GM21825 (cell line): ENCODE data around the gene ATF2.
"Not testable (repeated sequence)": the region's sequence is repeated elsewhere in the genome, so short reads cannot be mapped to it uniquely, and the experiment has no call there.

Experiments used
- ATAC-seq: cut with Tn5 transposase; IDR thresholded peaks from one replicate; pipeline ENCODE4 v1.9.1; 2021; ENCODE audit warnings: mild to moderate bottlenecking, moderate library complexity; ENCODE audit not compliant: unreplicated experiment

Gene ATF2

DNA sequence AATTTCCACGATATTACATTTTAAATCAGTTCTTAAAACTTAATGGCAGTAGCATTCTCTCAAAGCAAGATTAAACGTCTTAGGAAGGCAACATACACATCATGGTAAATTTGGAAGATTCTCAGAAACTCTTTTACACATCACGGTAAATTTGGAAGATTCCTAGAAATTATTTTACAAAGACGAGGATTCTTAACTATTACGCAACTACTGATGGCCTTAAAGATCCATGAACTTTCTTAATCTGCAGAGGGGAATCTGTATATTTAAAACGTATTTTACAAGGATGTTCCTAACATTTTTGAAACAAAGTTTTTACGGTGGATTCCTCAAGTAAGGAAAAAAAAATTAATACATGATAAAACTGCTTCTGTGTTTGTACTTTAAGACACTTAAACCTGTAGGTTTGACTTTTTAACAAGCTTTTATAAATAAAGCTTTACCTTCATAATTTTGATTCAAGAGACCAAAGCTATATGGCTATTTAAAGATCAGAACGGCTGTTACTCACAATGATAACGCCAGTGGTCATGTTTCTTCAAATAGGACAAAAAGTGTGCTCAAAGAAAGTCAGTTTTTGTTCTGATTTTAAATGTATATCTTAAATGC lies 1.7 kb downstream of the ATF2 start:
- ATAC-seq: no peak

DNA sequence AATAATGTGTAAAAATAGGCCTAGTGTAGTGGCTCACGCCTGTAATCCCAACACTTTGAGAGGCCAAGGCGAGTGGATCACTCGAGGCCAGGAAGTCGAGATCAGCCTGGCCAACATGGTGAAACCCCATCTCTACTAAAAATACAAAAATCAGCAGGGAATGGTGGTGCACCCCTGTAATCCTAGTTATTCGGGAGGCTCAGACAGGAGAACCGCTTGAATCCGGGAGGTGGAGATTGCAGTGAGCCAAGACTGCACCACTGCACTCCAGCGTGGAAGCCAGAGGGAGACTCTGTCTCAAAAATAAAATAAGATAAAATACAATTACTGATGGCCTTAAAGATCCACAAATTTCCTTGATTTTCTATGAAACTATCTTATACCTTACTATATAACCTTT lies 3.8 kb downstream of the ATF2 start:
- ATAC-seq: no peak

DNA sequence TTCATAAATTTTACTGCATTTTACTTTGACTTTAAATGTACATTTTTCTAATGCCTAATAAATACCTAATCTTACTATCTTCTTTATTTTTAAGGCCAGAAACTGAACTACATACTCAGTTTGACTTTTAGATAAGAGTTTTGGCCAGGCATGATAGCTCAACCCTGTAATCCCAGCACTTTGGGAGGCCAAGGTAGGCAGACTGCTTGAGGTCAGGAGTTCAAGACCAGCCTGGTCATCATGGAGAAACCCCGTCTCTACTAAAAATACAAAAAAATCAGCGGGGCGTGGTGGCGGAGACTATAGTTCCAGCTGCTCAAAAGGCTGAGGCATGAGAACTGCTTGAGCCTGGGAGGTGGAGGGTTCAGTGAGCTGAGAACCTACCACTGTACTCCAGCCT lies 9.1 kb downstream of the ATF2 start:
- no peak for ATAC-seq

DNA sequence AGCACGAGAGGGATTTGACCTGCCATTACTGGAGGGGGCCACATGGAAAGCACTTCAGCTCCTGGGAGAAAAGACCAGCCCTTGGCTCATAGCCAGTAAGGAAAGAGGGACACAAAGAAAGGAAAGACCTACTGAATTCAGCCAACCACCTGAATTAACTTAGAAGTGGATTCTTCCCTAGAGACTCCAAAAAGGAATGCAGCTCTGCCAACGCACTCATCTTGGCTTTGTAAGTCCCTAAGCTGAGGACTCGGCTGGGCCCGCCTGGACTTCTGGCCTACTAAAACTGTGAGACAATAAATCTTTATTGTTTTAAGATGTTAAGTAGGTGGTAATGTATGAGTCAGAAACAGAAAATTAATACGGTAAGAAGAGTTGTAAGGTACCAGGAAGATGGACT lies 11.5 kb downstream of the ATF2 start:
- ATAC-seq: no peak

DNA sequence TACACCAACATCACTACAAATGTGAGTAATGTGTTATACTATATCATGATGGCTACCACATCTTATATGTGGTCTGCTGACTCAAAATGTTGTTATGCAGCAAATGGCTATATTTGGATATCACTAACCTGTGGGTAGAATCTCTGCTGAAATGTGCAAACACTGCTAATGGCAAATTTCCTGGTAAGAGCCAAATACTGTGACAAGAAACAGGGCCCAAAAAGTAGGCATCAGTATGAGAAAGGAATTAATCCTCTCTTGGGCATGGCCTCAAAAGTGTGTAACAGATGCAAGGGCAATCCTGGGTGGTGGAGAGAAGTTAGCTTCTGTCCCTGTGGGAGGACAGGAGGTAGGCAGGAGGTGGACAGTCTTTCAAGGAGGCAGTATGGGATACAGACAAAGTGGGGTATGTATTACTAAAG lies 13.3 kb downstream of the ATF2 start:
- no peak for ATAC-seq

DNA sequence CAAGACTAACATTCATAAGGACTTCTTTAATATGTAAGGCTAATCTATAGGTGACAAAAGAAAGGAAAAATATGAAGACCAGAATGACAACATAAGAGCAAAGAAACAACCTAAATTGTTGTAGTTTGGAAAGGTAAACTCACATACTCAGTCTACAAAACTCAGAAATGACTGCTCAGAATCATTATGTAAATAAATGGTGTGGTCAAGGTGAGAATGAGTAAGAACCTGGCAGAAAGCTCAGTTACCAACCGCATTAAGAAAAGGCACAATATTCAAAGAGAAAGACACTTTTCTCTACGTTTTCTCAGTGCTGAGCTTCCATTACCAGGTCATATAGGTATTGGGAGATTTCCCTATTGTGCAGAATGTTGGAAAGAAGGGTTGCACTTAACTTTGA lies 15.8 kb downstream of the ATF2 start:
- ATAC-seq: peak; percentile 81

DNA sequence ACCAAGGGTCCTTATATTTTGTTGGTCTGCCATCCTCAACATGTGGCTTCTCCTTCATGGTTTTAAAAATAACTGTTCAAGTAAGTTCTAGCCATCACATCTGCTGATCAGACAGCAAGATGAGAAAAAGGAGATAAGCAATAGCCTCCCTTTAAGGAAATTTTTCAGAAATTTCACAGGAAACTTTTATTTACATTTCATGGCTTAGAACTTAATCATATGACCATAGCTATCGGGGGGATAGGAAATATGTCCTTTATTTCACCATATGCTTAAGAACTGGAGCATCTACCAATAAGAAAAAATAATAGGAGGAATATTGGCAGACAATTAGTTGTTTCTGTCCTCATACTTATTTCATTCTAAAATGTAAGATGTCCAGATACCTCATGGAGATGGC lies 16.2 kb downstream of the ATF2 start:
- ATAC-seq: no peak

DNA sequence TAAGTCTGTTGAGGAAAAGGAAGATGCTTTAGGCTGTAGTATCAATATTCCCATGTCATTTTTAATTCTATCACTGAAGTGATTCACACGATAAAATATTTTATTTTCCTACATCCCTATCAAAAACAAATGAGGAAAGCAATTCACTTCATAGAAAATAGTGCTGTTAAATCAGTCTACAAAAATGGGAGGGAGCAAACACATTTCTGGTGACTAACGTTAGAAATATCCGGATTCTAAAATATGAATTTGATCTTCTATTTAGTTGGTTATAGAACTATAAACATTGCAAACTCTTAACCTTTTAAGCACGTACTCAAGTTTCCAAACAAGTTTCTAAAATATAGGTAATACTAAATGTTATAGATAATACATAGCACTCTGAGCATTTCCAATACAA lies 20.8 kb downstream of the ATF2 start:
- no peak for ATAC-seq

DNA sequence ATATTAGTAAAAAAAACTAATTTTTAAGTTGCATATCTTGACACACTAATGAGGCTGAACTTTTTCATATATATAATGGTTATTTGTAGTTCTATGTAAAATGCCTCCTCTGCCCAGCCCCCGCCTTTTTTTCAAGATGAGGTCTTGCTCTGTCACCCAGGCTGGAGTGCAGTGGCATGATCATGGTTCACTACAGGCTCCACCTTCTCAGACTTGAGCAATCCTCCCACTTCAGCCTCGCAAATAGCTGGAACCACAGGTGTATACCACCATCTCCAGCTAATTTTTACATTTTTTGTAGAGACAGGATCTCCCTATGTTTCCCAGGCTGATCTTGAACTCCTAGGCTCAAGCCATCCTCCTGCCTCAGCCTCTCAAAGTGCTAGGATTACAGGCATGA lies 24.3 kb downstream of the ATF2 start:
- no peak for ATAC-seq

DNA sequence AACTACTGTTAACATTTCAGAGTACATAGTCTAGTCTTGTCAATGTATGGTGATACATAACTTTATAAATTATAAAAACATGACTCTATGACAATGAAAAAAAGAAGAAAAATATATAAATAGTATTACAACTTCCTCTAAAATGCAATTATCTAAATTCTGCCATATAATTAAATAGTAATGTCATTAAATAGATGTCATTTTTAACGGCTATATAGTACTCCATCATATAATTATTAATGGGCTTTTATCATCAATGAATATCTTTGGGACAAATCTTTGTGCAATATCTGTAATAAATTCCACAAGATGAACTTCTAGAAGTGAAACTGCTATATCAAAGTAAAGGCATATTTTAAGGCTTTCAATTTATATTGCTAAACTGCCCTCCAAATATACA lies 24.8 kb downstream of the ATF2 start:
- no peak for ATAC-seq

DNA sequence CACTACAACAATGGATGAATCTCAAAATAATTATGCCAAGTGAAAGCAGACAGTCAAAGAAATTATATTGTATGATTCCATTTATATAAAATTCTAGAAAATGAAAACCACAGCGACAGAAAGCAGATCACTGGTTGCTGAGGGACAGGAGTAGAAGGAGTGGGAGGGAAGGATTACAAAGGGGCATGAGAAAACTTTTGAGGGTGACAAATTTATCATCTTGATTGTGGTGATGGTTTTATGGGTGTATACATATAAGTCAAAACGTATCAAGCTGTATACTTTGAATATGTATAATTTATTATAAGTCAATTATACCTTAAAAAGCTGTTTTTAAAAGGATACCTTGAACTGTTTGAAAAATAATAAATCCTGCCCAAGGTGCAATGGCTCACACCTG lies 27.7 kb downstream of the ATF2 start:
- ATAC-seq: no peak

DNA sequence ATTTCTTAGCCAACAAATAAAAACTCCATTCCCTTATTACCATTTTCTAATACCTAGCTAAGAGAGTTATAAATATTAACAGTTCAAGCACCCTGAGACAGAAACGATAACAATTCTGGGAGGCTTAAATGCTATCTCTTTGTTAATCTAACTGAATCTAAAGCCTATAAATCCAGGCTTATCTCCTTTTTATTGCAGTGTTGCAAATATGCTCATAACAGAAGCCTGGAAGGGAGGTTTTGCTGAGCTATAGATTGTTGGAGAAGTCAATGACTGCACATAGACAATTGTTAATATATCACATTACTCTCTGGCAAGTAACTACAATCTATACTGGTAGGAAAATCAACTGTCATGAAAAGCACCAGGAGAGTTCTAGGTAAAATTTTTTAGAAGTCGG lies 30.2 kb downstream of the ATF2 start:
- ATAC-seq: no peak

DNA sequence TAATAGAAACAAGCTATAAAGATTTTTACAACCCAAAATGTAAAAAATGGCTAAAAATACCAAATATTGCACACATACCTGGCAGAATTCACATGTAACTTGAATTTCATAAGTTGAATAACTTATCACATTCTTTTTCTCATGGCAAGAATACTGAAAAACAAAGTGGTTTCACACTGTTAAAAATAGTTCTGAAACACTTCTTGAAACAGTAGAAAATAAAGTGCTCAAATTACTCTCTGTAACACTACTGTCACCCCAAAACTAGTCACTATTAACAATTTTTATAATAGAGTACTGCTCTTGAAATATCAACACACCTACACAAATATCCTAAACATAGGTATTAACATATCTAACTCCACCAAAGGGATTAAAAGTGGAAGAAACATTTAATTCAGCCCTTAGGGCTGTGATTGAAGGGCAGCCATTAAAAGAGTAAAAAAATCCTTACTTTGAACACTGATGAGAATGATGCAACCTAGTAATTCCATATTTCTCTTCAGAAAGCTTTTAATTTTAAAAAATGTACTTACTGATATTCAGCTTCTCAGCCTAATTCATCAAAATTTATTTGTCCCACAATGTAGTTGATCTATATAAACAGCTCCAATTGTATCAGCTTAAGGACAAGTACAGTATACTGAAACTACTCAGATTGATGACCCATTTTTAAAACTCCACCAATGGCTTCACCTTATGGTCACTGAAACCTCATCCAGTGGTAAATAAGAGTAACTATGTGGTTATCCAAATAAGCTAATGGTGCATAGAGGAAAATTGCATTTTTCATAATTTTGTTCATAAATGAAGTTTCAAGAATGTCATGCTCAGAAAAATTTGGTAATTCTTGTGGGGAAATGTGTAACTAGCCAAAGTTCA lies 31.4 kb downstream of the ATF2 start:
- peak; percentile 60 for ATAC-seq

DNA sequence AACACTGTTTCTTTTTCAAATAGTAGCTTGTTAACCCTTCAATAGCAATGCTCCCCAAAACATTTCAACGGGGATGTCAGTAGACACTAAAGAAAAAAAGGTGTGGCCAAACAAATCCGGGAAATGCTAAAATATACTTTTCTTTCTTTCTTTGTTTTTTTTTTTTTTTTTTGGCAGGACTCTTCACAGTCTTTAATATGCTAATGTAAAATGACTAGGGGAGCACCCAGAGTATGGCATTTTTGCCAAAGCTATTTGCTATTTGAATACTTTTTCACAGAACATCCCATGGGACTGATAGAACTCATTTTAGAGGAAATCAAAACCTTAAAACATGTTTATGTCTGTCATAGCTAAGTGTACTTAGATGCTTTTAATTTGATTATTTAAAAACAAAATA lies 32.1 kb downstream of the ATF2 start:
- ATAC-seq: no peak

DNA sequence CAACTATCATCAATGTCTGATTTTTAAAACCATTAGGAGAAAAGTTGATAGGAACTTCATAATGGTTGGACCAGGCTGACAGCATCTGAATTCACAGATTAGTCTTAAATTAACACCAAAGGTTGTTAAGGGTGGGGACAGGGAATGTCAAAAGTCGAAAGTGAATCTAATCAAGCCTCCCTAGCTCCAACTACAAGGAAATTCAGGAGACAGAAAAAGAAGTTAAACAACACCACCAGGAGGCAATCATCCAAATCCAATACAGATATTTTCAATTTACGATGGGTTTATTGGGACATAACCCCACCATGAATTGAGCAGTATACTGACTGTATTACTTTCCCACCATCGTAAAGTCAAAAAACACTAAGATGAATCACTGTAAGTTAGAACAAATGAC lies 32.8 kb downstream of the ATF2 start:
- no peak for ATAC-seq

DNA sequence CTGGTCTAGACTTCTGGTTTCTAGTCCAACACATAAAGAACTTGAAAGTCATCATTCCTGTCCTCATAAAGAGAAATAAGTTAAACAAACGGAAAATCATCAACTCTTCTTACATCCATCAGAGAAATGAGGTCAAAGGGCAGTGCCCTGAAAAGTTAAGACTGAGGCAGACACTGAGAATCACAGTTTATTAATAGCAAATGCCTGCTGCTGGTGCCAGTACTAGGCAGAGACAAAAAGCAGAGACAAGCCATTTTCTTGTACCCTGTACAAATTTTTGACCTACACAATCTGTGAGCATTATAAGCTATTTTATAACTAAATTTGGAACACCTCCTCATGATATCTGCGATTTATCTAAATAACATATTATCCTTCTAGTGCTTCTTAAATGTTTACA lies 36.8 kb downstream of the ATF2 start:
- ATAC-seq: no peak

DNA sequence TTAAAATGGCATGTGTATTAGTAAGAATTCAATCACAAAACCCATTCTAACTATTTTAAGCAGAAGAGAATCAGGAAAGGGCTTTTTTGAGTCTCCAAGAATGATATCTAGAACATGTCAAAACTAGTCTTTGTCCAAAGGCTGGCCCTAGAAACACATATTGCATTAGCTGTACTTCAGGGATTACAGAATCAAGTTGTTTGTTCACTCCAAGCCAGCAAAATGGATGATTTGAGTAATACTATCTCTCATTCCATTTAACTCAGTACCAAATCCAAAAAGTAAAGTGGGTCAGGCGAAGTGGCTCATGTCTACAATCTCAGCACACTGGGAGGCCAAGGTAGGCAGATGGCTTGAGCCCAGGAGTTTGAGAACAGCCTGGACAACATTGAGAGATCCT lies 41.3 kb downstream of the ATF2 start:
- no peak for ATAC-seq

DNA sequence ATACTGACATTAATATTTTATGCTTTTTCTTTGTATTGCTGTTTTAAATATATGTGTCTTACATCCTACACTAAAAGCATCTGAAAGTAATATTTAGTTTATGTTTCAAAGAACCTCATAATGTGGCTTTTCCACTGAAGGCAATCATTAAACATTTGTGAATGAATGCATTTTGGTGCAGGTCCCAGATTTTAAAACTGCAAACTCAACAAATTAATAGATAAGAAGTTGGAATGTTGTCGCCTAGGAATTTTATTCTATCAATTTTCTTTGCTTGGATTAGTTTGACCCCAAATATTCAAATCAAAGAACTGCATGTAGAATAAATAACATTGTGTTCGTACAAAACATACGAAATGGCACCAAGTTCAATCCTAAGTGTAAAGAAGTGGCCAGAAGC lies 44.7 kb downstream of the ATF2 start:
- ATAC-seq: no peak

DNA sequence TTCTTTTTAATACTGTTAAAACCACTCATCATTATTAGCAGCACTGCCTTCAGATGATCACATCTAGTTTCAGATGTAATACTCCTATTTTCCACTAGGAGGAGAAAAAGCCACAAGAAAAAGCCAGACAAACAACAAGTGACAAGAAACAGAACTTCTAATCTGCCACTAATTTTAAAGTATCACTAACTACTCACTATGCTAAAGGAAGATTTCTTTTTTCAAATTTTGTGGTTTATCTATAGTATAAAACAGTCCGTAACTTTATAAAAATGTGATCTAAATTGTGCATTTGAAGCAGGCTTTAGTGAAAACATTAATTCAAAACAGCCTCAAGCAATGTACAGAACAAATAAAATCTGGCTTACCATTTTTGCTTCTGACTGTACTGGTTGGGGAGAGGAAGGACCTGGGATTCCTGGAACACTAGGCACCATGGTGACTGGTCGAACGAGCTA lies 56.8 kb downstream of the ATF2 start:
- ATAC-seq: no peak

DNA sequence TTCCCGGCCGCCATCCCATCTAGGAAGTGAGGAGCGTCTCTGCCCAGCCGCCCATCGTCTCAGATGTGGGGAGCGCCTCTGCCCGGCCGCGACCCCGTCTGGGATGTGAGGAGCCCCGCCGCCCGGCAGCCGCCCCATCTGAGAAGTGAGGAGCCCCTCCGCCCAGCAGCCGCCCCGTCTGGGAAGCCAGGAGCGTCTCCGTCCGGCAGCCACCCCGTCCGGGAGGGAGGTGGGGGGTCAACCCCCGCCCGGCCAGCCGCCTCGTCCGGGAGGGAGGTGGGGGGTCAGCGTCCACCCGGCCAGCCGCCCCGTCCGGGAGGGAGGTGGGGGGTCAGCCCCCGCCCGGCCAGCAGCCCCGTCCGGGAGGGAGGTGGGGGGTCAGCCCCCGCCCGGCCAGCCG lies 59.9 kb downstream of the ATF2 start:
- not testable (repeated sequence) for ATAC-seq

DNA sequence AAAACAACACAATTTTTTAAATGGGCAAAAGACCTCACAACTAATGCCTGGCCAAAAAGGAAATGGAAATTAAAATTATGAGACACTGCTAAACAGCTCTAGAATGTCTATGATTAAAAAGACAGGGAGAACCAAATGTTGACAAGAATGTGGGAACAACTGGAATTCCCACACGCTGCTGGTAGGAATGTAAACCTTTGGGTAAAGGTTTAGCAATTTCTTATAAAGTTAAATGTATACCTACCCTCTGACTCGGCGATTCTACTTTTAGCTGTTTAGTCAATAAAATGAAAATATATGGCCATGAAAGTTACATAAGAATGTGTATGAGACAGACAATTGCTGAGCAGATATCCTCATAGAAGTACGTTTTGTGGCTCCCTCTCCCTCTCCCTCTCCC lies 60.9 kb downstream of the ATF2 start:
- no peak for ATAC-seq

DNA sequence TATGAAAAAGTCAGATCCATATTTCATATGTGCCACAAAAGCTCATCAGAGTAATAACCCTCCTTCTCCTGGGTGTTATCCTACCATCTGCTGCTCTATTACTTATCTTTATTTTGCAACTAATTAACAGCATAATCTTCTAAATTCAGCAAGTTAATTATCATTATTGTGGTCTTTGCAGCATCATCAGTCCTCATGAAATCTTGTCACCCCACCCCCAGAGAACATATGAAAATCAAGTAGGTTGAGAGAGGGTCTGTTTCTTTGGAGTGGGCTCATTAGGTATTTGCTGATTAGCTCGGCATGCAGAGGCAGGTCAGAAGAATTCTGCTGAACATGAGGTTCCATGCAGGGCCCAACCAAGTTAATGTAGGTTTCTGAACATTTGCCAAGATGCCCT lies 64.8 kb downstream of the ATF2 start:
- ATAC-seq: no peak

DNA sequence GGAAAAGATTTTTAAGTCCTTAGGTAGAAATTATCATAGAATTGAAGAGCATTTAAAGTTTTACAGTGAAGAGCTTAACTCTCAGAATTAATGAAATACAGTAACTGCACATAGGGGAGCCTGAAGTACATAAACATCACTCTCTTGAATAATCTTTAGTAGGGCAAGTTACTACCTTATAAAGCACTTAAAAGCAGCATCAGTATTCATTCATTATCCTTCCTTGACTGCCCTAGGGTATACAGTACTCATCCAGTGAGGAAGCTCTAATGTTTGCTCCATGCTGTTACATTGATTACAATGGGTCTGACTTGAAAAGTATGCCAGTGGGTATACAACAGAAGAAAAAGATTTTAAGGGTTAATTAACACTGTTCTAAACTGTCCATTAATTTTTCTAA lies 66.5 kb downstream of the ATF2 start:
- ATAC-seq: no peak
